Cardiac fibroblast (primary cell): ENCODE results near the gene ZFYVE28.

Experiments
- DNase-seq, 2 donors: peaks; one replicate each; pipeline versions ENCODE4 v3.0.0 to v3.0.0-alpha.2; 2010; ENCODE audit warnings: low read depth in 2 of 2
- H3K4me3 ChIP-seq, 2 donors: replicated peaks in 1 of 2; 1 replicate in 1 of 2; 2 replicates in 1 of 2; pipeline ENCODE4 v1.5.1; 2011; ENCODE audit warnings: low read depth in 2 of 2, low read length in 2 of 2, mild to moderate bottlenecking in 2 of 2, moderate library complexity in 1 of 2
- TF ChIP-seq, protein P1 (sequence below): IDR thresholded peaks from one replicate; pipeline ENCODE4 v1.5.1; 2011; ENCODE audit warnings: low read depth, mild to moderate bottlenecking, low read length, inconsistent platforms

The ZFYVE28 gene

DNA sequence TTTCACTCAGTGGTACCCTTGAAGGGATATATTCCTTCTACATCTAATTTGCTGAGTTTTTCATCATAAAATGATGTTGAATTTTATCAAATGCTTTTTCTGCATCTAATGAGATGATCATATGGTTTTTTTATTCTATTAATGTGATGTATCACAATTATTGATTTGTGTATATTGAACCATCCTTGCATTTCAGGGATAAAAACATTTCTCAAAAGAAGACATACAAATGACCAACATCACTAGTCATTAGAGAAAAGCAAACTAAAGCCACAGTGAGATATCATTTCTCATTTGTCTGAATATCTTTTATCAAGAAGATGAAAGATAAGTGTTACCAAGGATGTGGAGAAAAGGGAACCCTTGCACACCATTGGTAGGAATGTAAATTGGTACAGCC is 90.9 kb downstream of the ZFYVE28 start:
- DNase-seq = no peak
- no peak overlapping the region for H3K4me3 ChIP-seq

DNA sequence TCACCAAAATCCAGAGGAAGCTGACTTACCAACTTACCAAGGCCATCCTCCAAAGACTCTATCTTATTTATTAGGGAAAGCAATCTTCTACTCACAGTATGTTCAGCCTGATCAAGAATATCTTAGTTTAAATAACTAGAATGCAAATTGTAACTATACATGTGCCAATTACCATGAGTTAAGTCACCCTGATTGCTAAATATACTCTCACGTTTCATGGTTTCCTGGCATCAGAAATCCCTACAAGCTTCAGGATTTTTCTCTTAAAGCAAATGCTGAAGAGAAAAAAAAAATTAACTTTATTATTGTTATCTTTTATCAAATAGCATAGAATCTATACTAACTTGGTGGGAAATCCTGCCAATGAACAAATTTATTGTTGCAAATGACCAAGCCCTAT is 93.6 kb downstream of the ZFYVE28 start:
- peak in 1 of 2 donors; percentile 25 for DNase-seq
- TF ChIP-seq, protein P1, sequence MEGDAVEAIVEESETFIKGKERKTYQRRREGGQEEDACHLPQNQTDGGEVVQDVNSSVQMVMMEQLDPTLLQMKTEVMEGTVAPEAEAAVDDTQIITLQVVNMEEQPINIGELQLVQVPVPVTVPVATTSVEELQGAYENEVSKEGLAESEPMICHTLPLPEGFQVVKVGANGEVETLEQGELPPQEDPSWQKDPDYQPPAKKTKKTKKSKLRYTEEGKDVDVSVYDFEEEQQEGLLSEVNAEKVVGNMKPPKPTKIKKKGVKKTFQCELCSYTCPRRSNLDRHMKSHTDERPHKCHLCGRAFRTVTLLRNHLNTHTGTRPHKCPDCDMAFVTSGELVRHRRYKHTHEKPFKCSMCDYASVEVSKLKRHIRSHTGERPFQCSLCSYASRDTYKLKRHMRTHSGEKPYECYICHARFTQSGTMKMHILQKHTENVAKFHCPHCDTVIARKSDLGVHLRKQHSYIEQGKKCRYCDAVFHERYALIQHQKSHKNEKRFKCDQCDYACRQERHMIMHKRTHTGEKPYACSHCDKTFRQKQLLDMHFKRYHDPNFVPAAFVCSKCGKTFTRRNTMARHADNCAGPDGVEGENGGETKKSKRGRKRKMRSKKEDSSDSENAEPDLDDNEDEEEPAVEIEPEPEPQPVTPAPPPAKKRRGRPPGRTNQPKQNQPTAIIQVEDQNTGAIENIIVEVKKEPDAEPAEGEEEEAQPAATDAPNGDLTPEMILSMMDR = no peak
- H3K4me3 ChIP-seq = no peak overlapping the region

More for the DNA sequence above, 90.9 kb downstream of the ZFYVE28 start:
- TF ChIP-seq, protein P1 = no peak

DNA sequence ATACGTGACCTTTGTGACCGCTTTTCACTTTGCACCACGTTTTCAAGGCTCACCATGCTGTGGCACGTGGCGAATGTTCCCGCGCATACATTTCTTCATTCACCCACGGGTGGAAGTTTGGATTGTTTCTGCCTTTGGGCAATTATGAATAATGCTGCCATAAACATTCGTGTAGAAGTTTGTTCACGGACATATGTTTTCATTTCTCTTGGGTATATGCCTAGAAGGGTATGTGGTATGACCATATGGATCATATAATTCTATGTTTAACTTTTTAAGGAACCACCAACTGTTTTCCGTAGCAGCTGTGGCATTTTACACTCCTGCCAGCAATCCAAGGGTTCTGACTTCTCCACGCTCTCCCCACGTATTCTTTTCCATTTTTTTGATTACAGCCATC is 95.6 kb downstream of the ZFYVE28 start:
- H3K4me3 ChIP-seq = no peak overlapping the region
- DNase-seq = no peak
- TF ChIP-seq, protein P1 = no peak

DNA sequence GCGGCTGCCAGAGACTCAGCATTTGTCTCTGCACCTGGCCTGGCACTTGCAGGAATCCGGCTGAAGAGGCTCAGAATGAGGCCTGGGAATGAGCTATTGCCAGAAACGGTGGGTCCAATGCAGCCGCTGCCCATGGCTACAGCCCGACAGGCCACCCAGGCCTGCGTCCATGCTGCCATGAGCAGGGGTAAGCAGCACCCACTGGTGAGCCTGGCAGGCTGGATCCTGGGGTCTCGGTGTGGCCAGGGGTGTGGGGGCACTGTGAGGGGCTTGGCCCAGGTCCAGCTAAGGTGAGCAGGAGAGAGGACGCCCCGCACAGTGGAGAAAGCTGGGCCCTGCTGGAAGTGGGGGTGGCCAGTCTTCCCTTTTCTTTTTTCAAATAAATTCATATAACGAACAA is 96.2 kb downstream of the ZFYVE28 start:
- no peak overlapping the region for H3K4me3 ChIP-seq
- no peak for DNase-seq
- TF ChIP-seq, protein P1 = no peak

DNA sequence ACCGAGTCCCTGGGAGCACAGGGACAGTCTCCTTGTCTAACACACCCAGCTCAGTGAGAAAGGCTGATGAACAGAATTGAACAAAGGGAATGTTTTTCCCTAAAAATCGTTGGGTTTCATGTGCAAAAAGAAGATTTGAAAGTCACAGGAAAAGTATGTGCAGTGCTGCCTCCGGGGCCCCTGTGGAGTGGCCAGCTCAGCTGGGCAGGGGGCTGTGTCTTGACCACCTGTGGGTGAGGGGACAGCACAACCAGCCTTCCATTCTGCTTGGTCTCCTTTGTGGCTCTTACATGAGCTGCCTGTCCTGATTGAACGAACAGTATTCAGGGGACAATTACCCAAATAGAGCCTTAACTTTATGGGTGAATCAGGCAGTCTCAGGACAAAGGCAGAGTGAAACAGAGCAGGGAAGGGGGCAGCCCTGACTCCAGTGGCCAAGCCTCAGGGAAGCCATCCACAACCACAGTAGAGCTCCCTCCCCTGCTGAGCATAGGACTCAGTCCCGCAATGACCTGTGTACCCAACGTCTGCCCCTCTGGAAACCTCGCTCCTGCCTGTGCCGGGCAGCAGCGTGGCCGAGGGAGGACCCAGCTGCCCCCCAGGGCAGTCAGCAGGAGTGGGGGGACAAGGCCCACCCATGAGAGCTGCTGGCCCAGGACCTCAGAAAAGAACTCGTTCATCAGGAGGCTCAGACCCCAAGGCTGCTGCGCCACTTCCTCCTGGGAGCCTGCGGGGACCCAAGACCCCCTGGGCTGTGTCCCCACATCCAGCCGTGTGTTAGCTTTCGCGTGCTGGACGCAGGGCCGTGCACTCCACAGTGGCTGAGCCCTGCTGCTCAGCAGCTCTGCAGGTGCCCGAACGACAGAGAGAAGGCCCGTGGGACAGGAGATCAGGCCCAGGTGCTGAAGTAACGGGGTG is 96.9 kb downstream of the ZFYVE28 start:
- no peak overlapping the region for H3K4me3 ChIP-seq
- DNase-seq = no peak
- TF ChIP-seq, protein P1 = no peak

DNA sequence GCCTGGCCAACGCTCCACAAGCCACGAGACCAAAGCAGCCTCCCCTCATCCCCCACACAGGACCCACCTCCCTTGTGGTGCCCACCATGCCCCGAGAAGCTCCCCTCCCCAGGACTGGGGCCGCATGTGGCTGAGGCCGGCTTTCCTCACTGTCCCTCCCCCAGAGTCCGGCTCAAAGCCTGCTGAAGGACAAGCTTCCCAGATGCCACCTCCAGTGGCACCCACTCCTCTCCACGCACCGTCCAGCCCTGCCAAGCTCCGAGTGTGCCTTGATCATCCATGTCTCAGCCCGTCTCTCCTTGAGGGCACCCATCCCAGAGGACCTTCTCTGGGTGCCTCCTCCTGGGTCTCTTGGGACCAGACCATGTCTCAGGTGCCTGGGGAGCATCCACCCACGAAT is 97.7 kb downstream of the ZFYVE28 start:
- TF ChIP-seq, protein P1 = no peak
- DNase-seq = no peak
- H3K4me3 ChIP-seq = no peak overlapping the region
